Sigmoid colon (tissue), 7 donors: ENCODE measurements around the gene APOL2. TPM values are rescaled to one million over a fixed set of nuclear protein-coding genes. Genes with fewer than 3 reads are reported as not detected.

Source experiments
- DNase-seq: peaks from one replicate; pipeline ENCODE4 v3.0.0-alpha.2; 2019
- H3K27ac ChIP-seq, 4 donors: fragments of 200-600 bp; sonication (generic); one replicate each; pipeline ENCODE4 v1.5.1; 2016 to 2019; ENCODE audit warnings: mild to moderate bottlenecking in 1 of 4
- H3K27me3 ChIP-seq, 3 donors: fragments of 200-600 bp; sonication (generic); one replicate each; pipeline ENCODE4 v1.5.1; 2019; ENCODE audit warnings: mild to moderate bottlenecking in 1 of 3
- H3K36me3 ChIP-seq, 4 donors: fragments of 200-600 bp; sonication (generic); one replicate each; pipeline ENCODE4 v1.5.1; 2016 to 2019
- H3K4me1 ChIP-seq, 4 donors: fragments of 200-600 bp; sonication (generic); one replicate each; pipeline ENCODE4 v1.5.1; 2017 to 2019
- H3K4me3 ChIP-seq, 4 donors: fragments of 200-600 bp; sonication (generic); one replicate each; pipeline ENCODE4 v1.5.1; 2017 to 2019; ENCODE audit warnings: mild to moderate bottlenecking in 2 of 4, moderate library complexity in 1 of 4
- H3K9me3 ChIP-seq, 4 donors: fragments of 200-600 bp in 3 of 4; sonication (generic) in 3 of 4; one replicate each; pipeline versions ENCODE4 v1.5.1 to v1.6.1; 2013 to 2019
- EP300 ChIP-seq, 4 donors: sonication (generic); formaldehyde crosslinking; IDR thresholded peaks; one replicate each; pipeline ENCODE4 v1.6.1; 2017; ENCODE audit warnings: antibody characterized with exemption in 4 of 4
- POLR2A ChIP-seq, 2 donors: fragments of 450-650 bp; IDR thresholded peaks; one replicate each; pipeline ENCODE4 v1.6.1; 2016; ENCODE audit warnings: antibody characterized with exemption in 2 of 2, mild to moderate bottlenecking in 2 of 2, moderate library complexity in 2 of 2
- POLR2AphosphoS5 ChIP-seq, 4 donors: sonication (generic); formaldehyde crosslinking; IDR thresholded peaks; one replicate each; pipeline ENCODE4 v1.6.1; 2017; ENCODE audit warnings: antibody characterized with exemption in 4 of 4
- WGBS, 2 donors: extraction: QIAGEN DNeasy Blood & Tissue Kit; methylation state at CpG; one replicate each; pipeline ENCODE4 v1.1.7; 2013; 5-methylcytosine and 5-hydroxymethylcytosine counted together
- intact Hi-C: fragments of 100-400 bp; cut with DNase I; formaldehyde crosslinking; loops from one replicate; pipeline ENCODE4 v1.15.1; 2023
- polyA plus RNA-seq, 3 donors: library from polyadenylated mRNA; stranded (reverse); fragments of 200-250 nt; gene quantifications; one replicate each; pipeline ENCODE4 v1.2.3, GENCODE V29; 2013
- total RNA-seq, 4 donors: library from RNA; depleted of rRNA; stranded (reverse); fragments of >200 nt; gene quantifications; one replicate each; pipeline ENCODE4 v1.1.0, GENCODE V29; 2016
- TF ChIP-seq, protein P1 (sequence below), 4 experiments: fragments of 450-650 bp in 3 of 4; fragments of 200-600 bp in 1 of 4; IDR thresholded peaks; one replicate each; pipeline ENCODE4 v1.5.1; 2016 to 2019; ENCODE audit warnings: antibody characterized with exemption in 4 of 4, mild to moderate bottlenecking in 3 of 4, moderate library complexity in 2 of 4
- donor health status: healthy with polysubstance abuse.
- donor health status: Bipolar disorder and iron deficiency.
- donor health status: healthy.

Gene APOL2
- total and polyA plus RNA-seq, 7 donors, result 18.6 to 59.5 (median 29.1) TPM

- intact Hi-C loops, result no loop called here
- H3K4me1 ChIP-seq, result peaks cover 0 to 52% (median 27%) of the 10 kb centered on the region in 4 donors
- WGBS, 2 donors, result 91 to 92% methylated on average over 24 of the region's 24 CpGs
- peak; percentile 65 for DNase-seq
- H3K9me3 ChIP-seq, result no peaks in the 10 kb centered on the region
- peak overlapping the region; percentile 4 to 64 (median 34) for H3K27ac ChIP-seq
- TF ChIP-seq, protein P1, sequence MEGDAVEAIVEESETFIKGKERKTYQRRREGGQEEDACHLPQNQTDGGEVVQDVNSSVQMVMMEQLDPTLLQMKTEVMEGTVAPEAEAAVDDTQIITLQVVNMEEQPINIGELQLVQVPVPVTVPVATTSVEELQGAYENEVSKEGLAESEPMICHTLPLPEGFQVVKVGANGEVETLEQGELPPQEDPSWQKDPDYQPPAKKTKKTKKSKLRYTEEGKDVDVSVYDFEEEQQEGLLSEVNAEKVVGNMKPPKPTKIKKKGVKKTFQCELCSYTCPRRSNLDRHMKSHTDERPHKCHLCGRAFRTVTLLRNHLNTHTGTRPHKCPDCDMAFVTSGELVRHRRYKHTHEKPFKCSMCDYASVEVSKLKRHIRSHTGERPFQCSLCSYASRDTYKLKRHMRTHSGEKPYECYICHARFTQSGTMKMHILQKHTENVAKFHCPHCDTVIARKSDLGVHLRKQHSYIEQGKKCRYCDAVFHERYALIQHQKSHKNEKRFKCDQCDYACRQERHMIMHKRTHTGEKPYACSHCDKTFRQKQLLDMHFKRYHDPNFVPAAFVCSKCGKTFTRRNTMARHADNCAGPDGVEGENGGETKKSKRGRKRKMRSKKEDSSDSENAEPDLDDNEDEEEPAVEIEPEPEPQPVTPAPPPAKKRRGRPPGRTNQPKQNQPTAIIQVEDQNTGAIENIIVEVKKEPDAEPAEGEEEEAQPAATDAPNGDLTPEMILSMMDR (IDR thresholded peaks at IDR 0.05), result no peak
- TF ChIP-seq EP300 (IDR thresholded peaks at IDR 0.05) (no peak), POLR2AphosphoS5 (IDR thresholded peaks at IDR 0.05) (no peak), POLR2A (IDR thresholded peaks at IDR 0.05) (no peak)
- no peak overlapping the region for H3K4me3 ChIP-seq
- H3K27me3 ChIP-seq, result no peaks in the 10 kb centered on the region
- H3K36me3 ChIP-seq, result peaks cover 48 to 70% (median 67%) of the 10 kb centered on the region in 4 donors
Measured at GRCh38 chr22:36282328-36282831, 43.1 kb upstream of the APOL2 start.

DNA sequence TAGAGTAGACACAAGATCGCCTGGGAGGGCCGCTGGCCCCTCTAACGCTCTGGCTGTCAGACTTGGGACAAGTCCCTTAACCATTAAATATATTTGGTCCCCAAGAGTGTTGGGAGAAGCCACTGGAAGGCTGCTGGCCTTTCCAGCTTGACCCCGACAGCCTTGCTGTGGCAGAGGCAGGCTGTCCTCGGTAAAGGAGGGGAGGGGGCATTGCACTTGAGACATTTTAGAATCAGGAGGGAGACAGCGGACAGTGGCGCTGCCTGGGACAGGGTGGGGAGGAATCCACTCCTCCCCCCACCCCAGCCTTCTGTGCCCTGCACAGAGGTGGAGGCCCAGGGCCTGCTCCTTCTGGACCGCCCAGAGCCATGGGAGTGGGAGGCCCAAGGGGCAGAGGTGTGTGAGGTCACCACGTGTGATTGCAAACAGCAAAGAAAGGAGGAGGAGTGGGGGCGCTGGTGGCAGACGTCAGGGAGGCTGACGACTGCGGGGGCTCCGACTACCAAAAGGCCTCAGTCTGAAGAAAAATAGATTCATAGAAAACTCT is 42.5 kb upstream of the APOL2 start:
- DNase-seq, result peak; percentile 59
- WGBS, 2 donors, result 87 to 88% methylated on average over 14 of the region's 14 CpGs
- Histone ChIP-seq H3K27me3 (no peaks in the 10 kb centered on the region), H3K36me3 (peaks cover 44 to 65% (median 62%) of the 10 kb centered on the region in 4 donors), H3K9me3 (no peaks in the 10 kb centered on the region), H3K27ac (peak overlapping the region in 3 of 4 donors; percentile 10 to 64 (median 58)), H3K4me3 (no peak overlapping the region), H3K4me1 (peaks cover 0 to 50% (median 23%) of the 10 kb centered on the region in 4 donors)
- intact Hi-C loops, result no loop called here
- TF ChIP-seq POLR2AphosphoS5 (IDR thresholded peaks at IDR 0.05), result peak in 1 of 4 donors; percentile 33
- TF ChIP-seq, protein P1 (IDR thresholded peaks at IDR 0.05), result no peak

DNA sequence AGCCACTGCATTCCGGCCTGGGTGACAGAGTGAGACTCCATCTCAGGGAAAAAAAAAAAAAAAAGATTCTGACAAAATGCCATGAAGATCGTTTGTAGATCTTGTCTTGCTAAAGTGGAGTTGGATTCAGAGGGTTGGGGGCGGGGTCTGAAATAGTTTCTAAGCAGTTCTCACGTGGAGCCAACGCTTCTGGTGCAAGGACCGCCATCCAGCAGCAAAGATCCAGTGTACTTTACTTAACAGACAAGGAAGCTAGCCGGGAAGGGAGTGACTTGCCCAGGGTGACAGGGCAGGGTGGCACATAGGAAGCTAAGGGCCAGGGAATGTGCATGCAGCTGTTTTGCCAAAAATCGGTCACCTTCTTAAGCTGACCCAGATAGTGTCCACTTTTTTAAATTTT is 41.1 kb upstream of the APOL2 start:
- DNase-seq, result peak; percentile 83
- H3K4me1 ChIP-seq, result peaks cover 0 to 36% (median 9%) of the 10 kb centered on the region in 4 donors
- TF ChIP-seq EP300 (IDR thresholded peaks at IDR 0.05) (no peak), POLR2AphosphoS5 (IDR thresholded peaks at IDR 0.05) (peak in 3 of 4 donors; percentile 10 to 17 (median 14))
- TF ChIP-seq, protein P1 (IDR thresholded peaks at IDR 0.05), result no peak
- peak overlapping the region; percentile 34 to 64 (median 54) for H3K27ac ChIP-seq
- H3K9me3 ChIP-seq, result no peaks in the 10 kb centered on the region
- peaks cover 34 to 50% (median 47%) of the 10 kb centered on the region in 4 donors for H3K36me3 ChIP-seq
- WGBS, 2 donors, result 67 to 69% methylated on average over 8 of the region's 8 CpGs
- no peaks in the 10 kb centered on the region for H3K27me3 ChIP-seq
- intact Hi-C loops, result no loop called here
- no peak overlapping the region for H3K4me3 ChIP-seq

DNA sequence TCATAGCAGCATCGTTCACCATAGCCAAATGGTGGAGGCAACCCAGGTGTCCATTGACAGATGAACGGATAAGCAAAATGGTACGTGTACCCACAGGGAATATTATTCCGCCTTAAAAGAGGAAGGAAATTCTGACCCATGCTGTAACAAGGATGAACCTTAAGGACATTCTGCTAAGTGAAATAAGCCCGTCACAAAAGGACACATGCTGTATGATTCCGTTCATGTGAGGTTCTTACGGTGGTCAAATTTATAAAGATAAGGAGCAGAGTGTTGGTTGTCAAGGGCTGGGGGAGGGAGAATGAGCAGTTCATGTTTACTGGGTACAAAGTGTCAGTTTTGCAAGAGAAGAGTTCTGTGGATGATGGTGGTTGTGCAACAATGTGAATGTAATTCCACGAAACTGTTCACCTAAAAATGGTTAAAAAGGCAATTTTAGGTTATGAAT is 39.9 kb upstream of the APOL2 start:
- DNase-seq, result no peak
- peaks cover 0 to 29% (median 6%) of the 10 kb centered on the region in 4 donors for H3K4me1 ChIP-seq
- H3K27me3 ChIP-seq, result no peaks in the 10 kb centered on the region
- H3K36me3 ChIP-seq, result peaks cover 23 to 39% (median 36%) of the 10 kb centered on the region in 4 donors
- WGBS, 2 donors, result 82 to 84% methylated on average over 8 of the region's 8 CpGs
- no peaks in the 10 kb centered on the region for H3K9me3 ChIP-seq
- TF ChIP-seq POLR2A (IDR thresholded peaks at IDR 0.05) (no peak), POLR2AphosphoS5 (IDR thresholded peaks at IDR 0.05) (peak in 2 of 4 donors; percentile 47 to 60), EP300 (IDR thresholded peaks at IDR 0.05) (no peak)
- TF ChIP-seq, protein P1 (IDR thresholded peaks at IDR 0.05), result no peak
- intact Hi-C loops, result loop anchor here (2.0 to 5.0 kb wide), 2 partner anchors 84 to 132 kb away; no protein-coding TSS in a partner anchor
- peak overlapping the region; percentile 39 to 64 (median 54) for H3K27ac ChIP-seq
- no peak overlapping the region for H3K4me3 ChIP-seq
